ENCODE measurements around the gene PDE11A.

PDE11A gene

GRCh38 chr2:177921726-177922125, 150.9 kb downstream of the PDE11A start:
- DNase-seq: no peak

GRCh38 chr2:177917169-177917568, 155.4 kb downstream of the PDE11A start:
- no peak for DNase-seq

DNA sequence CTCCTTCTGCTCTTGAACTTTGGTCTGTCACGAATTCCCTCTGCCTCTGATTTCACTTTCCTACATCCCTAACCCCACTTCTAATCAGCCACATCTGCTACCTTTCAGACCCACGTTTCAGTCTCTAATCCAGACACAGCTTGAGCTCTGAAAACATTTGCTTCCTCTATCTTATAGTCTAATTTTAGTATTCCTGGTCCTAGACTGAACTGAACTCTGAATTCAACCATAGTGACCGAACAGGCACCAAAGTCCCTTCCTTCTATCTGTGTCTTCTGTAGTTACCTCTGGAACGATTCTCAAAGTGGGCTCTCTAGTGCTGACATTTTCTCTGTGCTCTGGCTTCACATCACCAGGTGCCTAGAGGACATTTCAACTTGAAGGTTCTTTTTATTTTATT, 156.2 kb downstream of the PDE11A start:
- DNase-seq: no peak

GRCh38 chr2:177914247-177914646, 158.3 kb downstream of the PDE11A start:
- DNase-seq: no peak

DNA sequence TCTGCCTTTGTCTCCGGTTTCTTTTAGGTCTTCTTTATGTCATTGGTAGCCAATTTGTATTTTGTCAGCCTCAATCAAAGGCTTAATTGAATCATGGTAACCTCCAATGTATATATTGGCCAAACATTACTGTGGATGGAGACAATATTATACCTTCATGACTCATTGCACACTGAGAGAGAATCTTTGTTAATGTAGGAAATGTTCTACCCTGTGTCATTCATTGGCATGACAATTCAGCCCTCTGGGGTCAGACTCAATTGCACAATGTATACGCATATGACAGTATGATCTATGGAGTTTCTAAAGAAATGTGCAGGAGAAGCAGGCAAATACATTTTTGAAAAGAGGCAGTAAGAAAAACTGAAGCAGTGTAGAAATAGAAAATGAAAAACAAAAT, 162.6 kb downstream of the PDE11A start:
- DNase-seq: no peak

- DNase-seq: no peak
Observed at GRCh38 chr2:177908824-177909223, 163.8 kb downstream of the PDE11A start.

GRCh38 chr2:177908182-177908581, 164.4 kb downstream of the PDE11A start:
- no peak for DNase-seq

GRCh38 chr2:177906041-177906718, 166.4 kb downstream of the PDE11A start:
- DNase-seq: peak; percentile 30

DNA sequence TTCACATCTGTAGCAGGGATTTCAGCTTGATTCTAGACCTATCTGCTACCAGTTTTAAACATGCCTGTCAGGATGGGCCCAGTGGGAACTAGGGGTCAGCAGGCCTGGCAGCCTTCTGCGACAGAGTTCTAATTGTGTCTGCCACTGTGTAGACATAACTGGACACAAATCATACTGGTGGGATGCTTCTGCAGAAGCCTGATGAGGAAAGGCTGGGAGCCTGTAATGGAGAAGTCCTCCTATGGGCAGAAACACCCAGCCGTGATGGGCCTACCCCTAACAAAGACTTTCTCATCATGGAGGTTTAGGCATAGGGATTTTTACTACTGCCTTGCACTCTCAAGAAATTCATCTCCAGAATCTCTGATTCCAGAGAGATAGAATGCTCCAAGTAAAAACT, 166.9 kb downstream of the PDE11A start:
- DNase-seq: no peak

- no peak for DNase-seq
Observed at GRCh38 chr2:177902395-177903163, 170.0 kb downstream of the PDE11A start.

- no peak for DNase-seq
Observed at GRCh38 chr2:177900082-177900481, 172.5 kb downstream of the PDE11A start.

- no peak for DNase-seq
Observed at GRCh38 chr2:177897278-177897677, 175.3 kb downstream of the PDE11A start.

DNA sequence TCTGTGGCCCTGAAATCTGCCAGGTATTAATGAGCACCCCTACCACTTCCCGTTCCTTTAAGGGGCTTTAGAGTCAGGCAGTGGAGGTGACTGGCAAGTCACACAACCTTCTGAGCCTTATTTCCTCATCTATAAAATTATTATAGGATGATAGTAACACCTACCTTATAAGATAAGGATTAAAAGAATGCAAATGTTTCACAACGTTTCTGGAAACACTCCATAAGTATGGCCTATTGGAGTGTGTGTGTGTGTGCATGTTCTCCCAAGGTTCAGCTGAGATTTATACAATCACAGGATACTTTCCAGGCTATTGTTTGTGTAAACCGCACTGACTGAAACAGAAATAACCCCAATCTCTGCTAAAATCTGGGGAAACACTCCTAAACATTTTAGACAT, 176.0 kb downstream of the PDE11A start:
- no peak for DNase-seq

DNA sequence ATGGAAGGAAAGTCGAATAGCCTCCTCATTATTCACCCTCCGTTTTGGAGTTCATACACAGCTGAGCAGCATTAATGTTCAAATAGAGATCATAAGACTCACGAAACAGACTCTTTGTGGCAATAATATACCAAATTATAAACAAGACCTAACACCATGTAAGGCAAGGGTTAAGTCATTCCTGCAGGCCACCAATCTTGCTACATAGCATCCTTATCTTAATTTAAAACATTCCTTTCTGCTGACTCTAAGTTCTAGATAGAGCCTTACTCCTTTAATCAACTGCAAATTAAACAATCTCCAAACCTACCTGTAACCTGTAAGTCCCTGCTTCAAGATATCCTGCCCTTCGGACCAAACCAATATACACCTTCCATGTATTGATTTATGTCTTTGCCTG, 178.0 kb downstream of the PDE11A start:
- no peak for DNase-seq

- DNase-seq: no peak
Observed at GRCh38 chr2:177893880-177894279, 178.7 kb downstream of the PDE11A start.

- no peak for DNase-seq
Observed at GRCh38 chr2:177891533-177891932, 181.0 kb downstream of the PDE11A start.

DNA sequence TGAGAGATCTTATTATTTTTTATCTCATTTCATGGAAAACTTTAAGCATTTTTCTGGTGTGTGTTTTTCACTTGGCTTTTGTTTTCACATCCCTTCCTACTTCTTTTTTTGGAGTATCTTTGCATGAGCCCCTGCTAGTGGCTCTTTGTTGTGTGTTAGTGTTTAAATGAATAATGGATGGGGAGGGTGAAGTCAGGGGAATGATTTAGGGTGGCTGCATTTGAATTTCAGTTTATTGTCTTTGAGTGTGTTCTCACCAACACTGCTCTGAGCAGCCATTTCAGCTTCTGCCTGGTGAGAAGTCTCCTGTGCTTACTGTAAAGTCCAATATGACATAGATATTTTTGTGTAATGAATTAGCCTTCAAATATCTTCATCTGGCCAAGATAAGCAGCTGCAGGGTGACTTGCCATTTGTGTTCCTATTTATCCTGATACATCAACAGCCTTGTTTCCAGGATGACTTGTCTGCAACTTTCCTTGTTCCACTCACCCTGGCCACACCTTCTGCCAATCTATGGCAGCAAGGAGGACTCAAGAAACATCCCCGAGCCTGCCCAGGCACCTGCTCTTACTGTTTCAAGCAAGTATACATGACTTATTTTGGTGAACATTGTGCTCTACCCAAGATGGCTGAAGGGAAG, 182.6 kb downstream of the PDE11A start:
- no peak for DNase-seq

GRCh38 chr2:177888581-177888980, 184.0 kb downstream of the PDE11A start:
- DNase-seq: no peak

DNA sequence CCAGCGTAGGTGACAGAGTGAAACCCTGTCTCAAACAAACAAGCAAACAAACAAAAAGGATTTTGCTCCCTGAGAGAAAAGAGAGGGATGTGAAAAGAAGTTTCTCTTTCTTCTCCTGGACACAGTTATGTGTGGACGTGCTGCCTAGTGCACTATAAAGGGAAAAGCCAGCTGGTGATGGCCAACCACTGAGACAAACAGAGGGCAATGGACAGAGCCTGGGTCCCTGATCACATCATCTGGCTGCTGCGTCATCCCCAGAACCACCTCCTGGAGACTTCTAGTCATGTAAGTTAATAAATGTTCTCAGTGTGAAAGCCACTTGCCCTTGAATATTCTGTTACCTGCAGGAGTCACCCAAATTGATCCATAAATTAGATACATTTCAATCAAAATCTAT, 184.9 kb downstream of the PDE11A start:
- no peak for DNase-seq

DNA sequence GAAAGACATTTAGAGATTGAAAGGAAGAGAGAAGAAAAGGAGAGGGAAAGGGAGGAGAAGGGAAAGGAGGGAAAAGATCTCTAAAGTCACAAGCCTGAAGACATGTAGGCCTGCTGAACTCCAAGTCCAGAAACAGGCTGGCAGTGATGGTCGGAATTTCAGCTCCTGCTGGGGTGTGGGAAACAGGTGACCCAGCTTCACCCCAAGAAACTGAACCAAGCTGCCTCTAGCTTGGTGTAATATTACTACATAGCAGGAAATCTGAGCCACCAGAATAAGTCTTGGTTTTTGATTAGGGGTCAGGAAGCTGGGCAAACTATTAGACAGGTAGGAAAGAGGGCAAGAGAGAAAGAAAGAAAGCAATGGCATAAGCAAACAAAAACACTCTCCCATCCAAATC, 185.8 kb downstream of the PDE11A start:
- DNase-seq: no peak

DNA sequence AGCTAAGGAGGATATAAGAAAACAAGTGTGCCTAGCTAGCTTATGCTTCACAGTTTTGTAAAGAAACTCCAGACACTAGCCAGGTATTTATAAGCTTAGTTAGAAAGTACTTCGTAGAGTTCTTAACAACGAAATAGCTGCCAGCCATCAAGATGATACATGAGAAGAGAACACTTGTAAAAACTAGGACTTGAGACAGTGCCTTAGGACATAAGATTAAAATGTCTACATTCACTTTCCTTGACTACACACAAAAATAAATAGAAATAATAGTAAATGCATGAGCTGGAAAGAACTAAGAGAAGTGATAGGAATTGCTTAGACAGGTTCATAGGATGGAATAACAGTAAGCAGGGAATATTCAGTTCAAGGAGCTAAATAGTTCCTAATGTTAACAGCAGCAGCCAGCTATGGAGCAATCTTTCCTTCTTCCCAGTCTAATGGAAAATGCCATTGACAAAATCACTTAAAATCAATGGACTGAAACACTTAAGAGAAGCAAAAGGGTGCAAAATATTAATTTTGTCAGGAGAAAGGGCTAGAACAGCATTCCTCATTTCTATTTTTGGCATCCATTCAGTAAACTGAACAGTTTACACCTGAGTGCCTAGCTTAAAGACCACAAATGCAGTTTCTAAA, 186.6 kb downstream of the PDE11A start:
- no peak for DNase-seq

- DNase-seq: no peak
Observed at GRCh38 chr2:177883177-177883576, 189.4 kb downstream of the PDE11A start.

GRCh38 chr2:177882501-177882900, 190.1 kb downstream of the PDE11A start:
- no peak for DNase-seq

GRCh38 chr2:177881921-177882320, 190.7 kb downstream of the PDE11A start:
- DNase-seq: no peak

Data from COR-L47 (cell line).